CD4-positive, alpha-beta T cell treated with Interleukin-17A for 4 hours (primary cell): Measurements from ENCODE around the gene SLC43A2.
"Not testable (repeated sequence)": the region's sequence is repeated elsewhere in the genome, so short reads cannot be mapped to it uniquely, and the experiment has no call there.

Source experiments
- DNase-seq: peaks from one replicate; pipeline ENCODE4 v3.0.0-alpha.2; 2020; ENCODE audit warnings: mixed read lengths

The SLC43A2 gene

GRCh38 chr17:1627982-1628855, at the start of gene SLC43A2:
SLC43A2 (minus strand) TSS chr17:1628834; CDS start chr17:1627874, 960 bp downstream.
- peak; percentile 80 for DNase-seq

- no peak for DNase-seq
Measured at GRCh38 chr17:1676401-1676800, 47.8 kb upstream of the SLC43A2 start.

GRCh38 chr17:1673041-1673785, 44.6 kb upstream of the SLC43A2 start:
- DNase-seq, result peak; percentile 17

GRCh38 chr17:1663934-1664333, 35.3 kb upstream of the SLC43A2 start:
- DNase-seq, result not testable (repeated sequence)

GRCh38 chr17:1661045-1661444, 32.4 kb upstream of the SLC43A2 start:
- DNase-seq, result no peak

- no peak for DNase-seq
Measured at GRCh38 chr17:1658100-1658499, 29.5 kb upstream of the SLC43A2 start.

GRCh38 chr17:1653735-1654134, 25.1 kb upstream of the SLC43A2 start:
- no peak for DNase-seq

- DNase-seq, result not testable (repeated sequence)
Measured at GRCh38 chr17:1652794-1653193, 24.2 kb upstream of the SLC43A2 start.

GRCh38 chr17:1651559-1651844, 22.9 kb upstream of the SLC43A2 start:
- DNase-seq, result no peak

GRCh38 chr17:1650731-1651558, 22.3 kb upstream of the SLC43A2 start:
- no peak for DNase-seq

- DNase-seq, result peak; percentile 56
Measured at GRCh38 chr17:1649844-1650501, 21.3 kb upstream of the SLC43A2 start, which contains the start of gene RILP. RILP (minus strand) TSS chr17:1649866; CDS start chr17:1649804, 62 bp downstream.

- peak; percentile 96 for DNase-seq
Measured at GRCh38 chr17:1648963-1649843, 20.6 kb upstream of the SLC43A2 start.

- DNase-seq, result peak; percentile 10
Measured at GRCh38 chr17:1648173-1648962, 19.7 kb upstream of the SLC43A2 start.

GRCh38 chr17:1647802-1648171, 19.2 kb upstream of the SLC43A2 start:
- DNase-seq, result no peak

GRCh38 chr17:1646199-1646875, 17.7 kb upstream of the SLC43A2 start:
- DNase-seq, result no peak

GRCh38 chr17:1645207-1646171, 16.9 kb upstream of the SLC43A2 start, which contains the start of gene SCARF1:
SCARF1 (minus strand) TSS chr17:1645732; CDS start chr17:1645697, 35 bp downstream.
- no peak for DNase-seq

- DNase-seq, result peak; percentile 20
Measured at GRCh38 chr17:1644493-1645206, 16.0 kb upstream of the SLC43A2 start.

GRCh38 chr17:1643999-1644492, 15.4 kb upstream of the SLC43A2 start:
- no peak for DNase-seq
